HG03045 (cell line): ENCODE results near the gene CRYM.
"Not testable (repeated sequence)": the region's sequence is repeated elsewhere in the genome, so short reads cannot be mapped to it uniquely, and the experiment has no call there.

Experiments used
- ATAC-seq: cut with Tn5 transposase; IDR thresholded peaks from one replicate; pipeline ENCODE4 v1.9.1; 2021; ENCODE audit warnings: mild to moderate bottlenecking, moderate library complexity; ENCODE audit not compliant: unreplicated experiment

The CRYM gene

GRCh38 chr16:21277927-21278706 is at the start of gene CRYM:
TSS of gene CRYM (minus strand) at chr16:21278290. CDS start at chr16:21278251, 39 bp downstream.
- ATAC-seq, result no peak

- ATAC-seq, result no peak
Measured at GRCh38 chr16:21327046-21327445, 49.0 kb upstream of the CRYM start.

- no peak for ATAC-seq
Measured at GRCh38 chr16:21326459-21326858, 48.4 kb upstream of the CRYM start.

GRCh38 chr16:21324267-21324666 is 46.2 kb upstream of the CRYM start:
- no peak for ATAC-seq

GRCh38 chr16:21322251-21322650 is 44.2 kb upstream of the CRYM start:
- ATAC-seq, result not testable (repeated sequence)

- no peak for ATAC-seq
Measured at GRCh38 chr16:21321736-21322135, 43.6 kb upstream of the CRYM start.

GRCh38 chr16:21314339-21314738 is 36.2 kb upstream of the CRYM start:
- no peak for ATAC-seq

GRCh38 chr16:21312863-21313372 is 34.8 kb upstream of the CRYM start:
- ATAC-seq, result not testable (repeated sequence)

- ATAC-seq, result not testable (repeated sequence)
Measured at GRCh38 chr16:21312046-21312445, 34.0 kb upstream of the CRYM start.

- not testable (repeated sequence) for ATAC-seq
Measured at GRCh38 chr16:21306712-21307111, 28.6 kb upstream of the CRYM start.

GRCh38 chr16:21302898-21303528 is 24.9 kb upstream of the CRYM start:
- no peak for ATAC-seq

GRCh38 chr16:21302454-21302853 is 24.4 kb upstream of the CRYM start:
- no peak for ATAC-seq

GRCh38 chr16:21301895-21302291 is 23.8 kb upstream of the CRYM start:
- ATAC-seq, result no peak

- peak; percentile 60 for ATAC-seq
Measured at GRCh38 chr16:21301168-21301894, 23.2 kb upstream of the CRYM start.

- peak; percentile 58 for ATAC-seq
Measured at GRCh38 chr16:21300309-21301167, 22.4 kb upstream of the CRYM start.

- ATAC-seq, result not testable (repeated sequence)
Measured at GRCh38 chr16:21289789-21290188, 11.7 kb upstream of the CRYM start.

- no peak for ATAC-seq
Measured at GRCh38 chr16:21285314-21285713, 7.2 kb upstream of the CRYM start.

- no peak for ATAC-seq
Measured at GRCh38 chr16:21284414-21284813, 6.3 kb upstream of the CRYM start.

- ATAC-seq, result no peak
Measured at GRCh38 chr16:21283521-21284289, 5.6 kb upstream of the CRYM start.
